Measurements from ENCODE around the gene MYO3B.

DNA sequence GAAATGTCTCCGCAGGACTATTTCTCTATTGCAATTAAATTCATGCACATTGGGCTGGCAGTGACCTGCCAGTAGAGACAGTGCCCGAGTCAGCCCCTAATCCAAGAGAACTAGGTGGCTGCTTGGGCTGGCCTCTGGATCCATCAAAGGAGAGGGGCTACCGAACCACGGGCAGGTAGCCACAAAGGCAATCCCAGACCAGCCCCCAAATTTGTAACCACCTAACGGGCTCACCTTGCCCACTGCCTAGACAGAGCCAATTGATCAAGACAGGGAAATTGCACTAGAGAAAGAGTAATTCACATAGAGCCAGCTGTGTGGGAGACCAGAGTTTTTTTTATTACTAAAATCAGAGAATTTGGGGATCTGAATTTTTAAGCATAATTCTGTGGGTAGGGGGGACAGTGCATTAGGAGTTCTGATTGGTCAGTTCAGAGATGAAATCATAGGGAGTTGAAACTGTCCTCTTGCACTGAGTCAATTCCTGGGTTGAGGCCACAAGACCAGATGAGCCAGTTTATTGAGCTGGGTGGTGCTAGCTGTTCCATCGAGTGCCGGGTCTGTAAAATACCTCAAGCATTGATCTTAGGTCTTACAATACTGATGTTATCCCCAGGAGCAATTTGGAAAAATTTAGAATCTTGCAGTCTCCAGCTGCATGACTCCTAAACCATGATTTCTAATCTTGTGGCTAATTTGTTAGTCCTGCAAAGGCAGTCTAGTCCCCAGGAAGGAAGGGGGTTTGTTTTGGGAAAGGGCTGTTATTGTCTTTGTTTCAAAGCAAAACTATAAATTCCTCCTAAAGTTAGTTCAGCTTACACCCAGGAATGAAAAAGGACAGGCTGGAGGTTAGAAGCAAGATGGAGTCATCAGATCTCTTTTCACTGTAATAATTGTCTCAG lies 276.8 kb downstream of the MYO3B start:
- TF ChIP-seq, protein P1, sequence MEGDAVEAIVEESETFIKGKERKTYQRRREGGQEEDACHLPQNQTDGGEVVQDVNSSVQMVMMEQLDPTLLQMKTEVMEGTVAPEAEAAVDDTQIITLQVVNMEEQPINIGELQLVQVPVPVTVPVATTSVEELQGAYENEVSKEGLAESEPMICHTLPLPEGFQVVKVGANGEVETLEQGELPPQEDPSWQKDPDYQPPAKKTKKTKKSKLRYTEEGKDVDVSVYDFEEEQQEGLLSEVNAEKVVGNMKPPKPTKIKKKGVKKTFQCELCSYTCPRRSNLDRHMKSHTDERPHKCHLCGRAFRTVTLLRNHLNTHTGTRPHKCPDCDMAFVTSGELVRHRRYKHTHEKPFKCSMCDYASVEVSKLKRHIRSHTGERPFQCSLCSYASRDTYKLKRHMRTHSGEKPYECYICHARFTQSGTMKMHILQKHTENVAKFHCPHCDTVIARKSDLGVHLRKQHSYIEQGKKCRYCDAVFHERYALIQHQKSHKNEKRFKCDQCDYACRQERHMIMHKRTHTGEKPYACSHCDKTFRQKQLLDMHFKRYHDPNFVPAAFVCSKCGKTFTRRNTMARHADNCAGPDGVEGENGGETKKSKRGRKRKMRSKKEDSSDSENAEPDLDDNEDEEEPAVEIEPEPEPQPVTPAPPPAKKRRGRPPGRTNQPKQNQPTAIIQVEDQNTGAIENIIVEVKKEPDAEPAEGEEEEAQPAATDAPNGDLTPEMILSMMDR (conservative IDR thresholded peaks at IDR 0.05; ENCODE audit: low read depth, low read length), result no peak
- no peak for TF ChIP-seq EZH2 (IDR thresholded peaks at IDR 0.05; ENCODE audit: borderline replicate concordance, low read depth, low read length, poor library complexity, severe bottlenecking)
